Right hindlimb (tissue), 1 donor: ENCODE data around the gene VSX1.

Experiments used
- DNase-seq: peaks from one replicate; pipeline ENCODE4 v3.0.0-alpha.2; 2018

Gene VSX1

GRCh38 chr20:25051386-25052155, 30.4 kb downstream of the VSX1 start:
- DNase-seq = peak; percentile 19

DNA sequence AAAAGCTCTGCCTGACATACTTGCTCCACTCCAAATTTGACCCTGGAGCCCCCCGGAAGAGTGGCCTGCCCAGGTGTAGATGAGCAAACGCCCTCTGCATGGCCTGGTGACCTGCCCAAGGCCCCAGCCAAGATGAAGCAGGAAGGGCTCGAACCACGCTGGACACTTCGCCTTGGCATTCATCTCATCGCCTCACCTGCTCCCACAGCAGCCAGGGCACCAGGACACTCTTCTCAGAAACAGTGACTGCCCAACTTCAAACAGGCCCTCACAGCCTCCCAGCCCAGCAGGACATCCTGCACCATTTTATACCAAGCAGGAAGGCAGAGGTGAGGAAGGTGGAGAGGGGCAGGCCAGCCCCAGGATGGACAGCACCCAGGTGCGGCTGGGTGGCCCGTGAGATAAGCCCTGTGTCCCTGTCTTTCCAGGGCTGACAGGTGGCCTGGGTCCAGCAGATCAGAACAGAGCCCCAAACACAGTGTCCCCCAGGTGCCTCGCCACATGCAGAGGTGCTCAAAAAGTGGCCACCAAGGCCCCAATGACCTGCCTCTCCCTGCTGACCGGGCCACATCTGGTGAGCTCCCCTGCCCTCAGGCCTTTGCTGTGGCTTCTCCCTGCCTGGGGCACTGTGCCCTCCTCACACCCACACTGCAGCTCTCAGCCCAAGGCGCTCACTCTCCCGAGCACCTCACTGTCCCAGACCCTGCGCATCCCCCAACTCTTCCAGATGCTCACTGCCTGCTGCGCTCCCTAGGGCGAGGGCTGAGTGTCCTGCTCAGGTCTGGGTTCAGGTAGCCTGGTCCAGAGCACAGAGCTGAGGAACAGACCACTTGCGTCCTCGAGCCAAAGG, 31.2 kb downstream of the VSX1 start:
- peak; percentile 18 for DNase-seq

DNA sequence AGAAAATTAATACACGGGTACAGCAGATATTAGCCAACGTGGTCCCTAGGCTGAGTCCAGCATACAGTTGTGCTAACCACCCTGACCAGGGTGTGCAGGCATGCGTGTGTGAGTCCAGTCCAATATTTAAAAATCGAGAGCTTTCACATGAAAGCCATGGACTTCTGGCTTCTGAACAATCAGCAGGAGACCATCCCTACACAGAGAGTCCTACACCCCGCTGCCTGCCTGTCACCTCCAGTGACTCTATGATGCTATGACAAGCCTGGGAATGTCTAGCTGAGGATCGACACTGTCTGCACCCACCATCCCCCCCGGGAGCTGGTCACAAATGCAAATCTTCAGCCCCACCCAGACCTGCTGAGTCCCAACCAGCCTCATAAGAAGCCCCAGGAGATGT, 31.9 kb downstream of the VSX1 start:
- no peak for DNase-seq

DNA sequence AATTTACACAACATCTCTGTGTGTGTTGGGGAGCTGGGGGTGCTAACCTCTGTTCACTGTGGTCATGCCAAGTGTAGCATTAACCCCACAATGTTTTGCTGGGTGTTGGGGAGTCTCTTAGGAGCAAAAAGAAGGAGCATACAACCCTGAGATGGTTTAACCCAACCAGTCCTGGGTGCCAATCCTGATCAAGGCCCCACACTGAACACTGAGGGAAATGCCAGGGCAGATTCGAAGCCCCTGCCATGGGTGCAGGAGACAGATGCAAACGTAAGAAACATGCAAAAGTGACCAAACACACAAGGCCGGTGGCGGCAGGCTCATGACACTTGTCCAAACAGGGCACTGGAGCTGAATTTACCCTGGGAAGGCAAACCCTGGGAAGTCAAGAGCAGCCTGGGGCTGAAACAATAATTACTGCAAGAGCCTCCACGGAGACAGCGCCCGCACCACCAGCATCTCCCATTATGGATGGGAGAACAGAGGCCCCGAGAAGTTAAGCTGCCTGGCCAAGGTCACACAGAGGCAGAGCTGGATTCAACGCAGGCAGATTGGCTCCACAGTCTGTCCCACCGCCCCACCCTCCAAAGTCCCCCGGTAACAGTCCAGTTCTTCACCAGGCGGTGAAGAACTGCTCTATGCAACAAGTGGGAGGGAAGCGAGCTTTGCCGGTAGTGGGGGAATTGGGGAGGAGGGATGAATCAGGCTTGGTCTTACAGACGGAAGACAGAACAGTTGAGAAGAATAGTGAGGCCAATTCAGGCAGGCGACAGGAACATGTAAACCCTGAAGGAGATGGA, 32.5 kb downstream of the VSX1 start:
- peak; percentile 17 for DNase-seq

DNA sequence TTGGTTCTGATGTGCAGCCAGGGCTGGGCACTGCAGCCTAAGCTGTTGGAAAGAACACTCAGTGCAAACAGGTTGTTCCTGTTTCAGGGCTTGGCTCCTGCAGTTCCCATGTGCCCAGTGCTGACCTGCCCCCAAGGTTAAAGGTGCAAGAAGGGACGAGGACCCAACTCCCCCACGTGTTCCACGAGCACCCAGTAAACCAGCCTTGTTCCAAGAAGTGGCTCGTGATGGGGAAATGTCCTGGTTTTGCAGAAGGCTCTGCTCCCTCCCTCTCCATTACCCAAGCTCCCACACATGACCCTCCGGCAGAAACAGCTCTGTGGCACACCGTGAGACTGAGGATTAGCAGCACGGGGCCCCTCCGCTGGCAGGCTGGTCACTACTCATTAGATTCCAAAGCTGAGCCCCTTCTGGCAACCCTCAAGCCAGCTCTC, 33.4 kb downstream of the VSX1 start:
- DNase-seq = peak; percentile 18

GRCh38 chr20:25047766-25048165, 34.2 kb downstream of the VSX1 start:
- peak; percentile 4 for DNase-seq

DNA sequence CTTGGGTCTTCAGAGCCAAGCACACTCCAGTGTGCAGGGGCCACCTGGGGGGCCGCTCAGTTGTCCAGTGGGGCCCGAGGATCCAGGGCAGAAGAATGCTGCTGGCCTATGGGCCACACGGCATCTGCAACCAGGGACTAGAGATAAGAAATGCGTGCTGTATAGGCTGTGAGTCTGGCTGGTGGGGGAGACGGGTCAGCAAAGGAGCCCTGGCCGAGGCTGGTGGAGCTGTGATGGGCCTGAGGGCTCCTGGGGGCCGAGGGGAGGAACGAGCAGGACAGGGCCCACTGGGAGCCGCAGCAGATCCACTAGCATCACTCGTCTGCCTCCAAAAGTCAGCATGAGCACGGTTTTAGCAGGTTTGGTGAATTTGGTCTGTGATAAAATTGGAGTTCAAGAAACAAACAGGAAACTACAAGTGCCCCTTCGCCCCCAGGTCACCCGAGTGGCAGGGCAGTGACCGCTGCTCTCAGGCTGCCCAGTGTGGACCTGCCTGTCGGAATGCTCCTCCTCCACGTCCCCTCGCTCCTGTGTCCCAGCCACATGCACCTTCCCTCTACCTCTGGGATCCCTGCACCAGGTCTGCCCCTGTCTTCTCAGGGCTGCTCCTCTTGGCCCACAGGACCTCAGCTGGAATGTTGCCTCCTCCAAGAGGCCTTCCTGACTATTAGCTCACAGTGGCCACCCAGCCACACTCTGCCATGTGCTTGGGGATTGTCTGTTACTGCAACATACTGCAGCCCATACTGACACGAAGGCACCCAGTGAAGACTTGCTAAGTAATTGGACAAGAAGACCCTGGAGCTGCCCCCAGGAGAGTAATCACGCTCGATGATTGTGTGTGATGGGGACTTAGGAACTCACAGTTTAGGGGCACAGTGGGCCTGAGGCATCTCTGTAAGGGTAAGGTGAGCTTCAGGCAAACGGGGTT, 34.9 kb downstream of the VSX1 start:
- DNase-seq = peak; percentile 6

DNA sequence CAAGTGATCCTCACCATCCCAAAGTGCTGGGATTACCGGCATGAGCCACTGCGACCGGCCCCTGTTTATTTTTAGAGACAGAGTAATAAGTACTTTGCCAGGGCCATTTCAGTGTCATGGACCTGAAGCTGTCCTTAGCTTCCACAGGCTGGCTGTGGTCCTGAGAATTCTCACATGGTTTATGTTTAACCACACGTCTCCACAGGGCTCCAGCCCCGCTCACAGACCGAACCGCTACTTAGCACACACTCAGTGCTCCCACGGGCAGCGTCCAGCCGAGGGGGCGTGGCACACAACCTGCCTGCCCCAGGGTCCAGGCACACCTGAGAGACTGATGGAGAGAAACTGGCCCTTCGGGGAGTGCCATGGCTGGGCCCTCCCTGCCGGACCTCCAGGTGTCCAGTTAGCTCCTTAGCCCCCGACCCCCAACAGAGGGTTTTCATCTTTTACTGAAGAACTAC, 35.7 kb downstream of the VSX1 start:
- peak; percentile 17 for DNase-seq

GRCh38 chr20:25045343-25045712, 36.6 kb downstream of the VSX1 start:
- DNase-seq = peak; percentile 11

- DNase-seq = no peak
Measured at GRCh38 chr20:25044660-25045342, 37.1 kb downstream of the VSX1 start.

DNA sequence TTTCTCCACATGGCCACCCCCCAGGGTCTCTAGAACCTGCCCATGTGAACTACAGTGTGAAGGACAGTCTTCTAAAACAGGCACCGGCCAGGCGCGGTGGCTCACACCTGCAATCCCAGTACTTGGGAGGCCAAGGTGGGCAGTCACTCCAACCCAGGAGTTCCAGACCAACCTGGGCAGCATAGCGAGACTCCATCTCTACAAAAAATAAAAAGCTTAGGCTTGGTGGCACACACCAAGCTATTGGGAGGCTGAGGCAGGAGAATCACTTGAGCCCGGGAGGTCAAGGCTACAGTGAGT, 37.7 kb downstream of the VSX1 start:
- peak; percentile 9 for DNase-seq

DNA sequence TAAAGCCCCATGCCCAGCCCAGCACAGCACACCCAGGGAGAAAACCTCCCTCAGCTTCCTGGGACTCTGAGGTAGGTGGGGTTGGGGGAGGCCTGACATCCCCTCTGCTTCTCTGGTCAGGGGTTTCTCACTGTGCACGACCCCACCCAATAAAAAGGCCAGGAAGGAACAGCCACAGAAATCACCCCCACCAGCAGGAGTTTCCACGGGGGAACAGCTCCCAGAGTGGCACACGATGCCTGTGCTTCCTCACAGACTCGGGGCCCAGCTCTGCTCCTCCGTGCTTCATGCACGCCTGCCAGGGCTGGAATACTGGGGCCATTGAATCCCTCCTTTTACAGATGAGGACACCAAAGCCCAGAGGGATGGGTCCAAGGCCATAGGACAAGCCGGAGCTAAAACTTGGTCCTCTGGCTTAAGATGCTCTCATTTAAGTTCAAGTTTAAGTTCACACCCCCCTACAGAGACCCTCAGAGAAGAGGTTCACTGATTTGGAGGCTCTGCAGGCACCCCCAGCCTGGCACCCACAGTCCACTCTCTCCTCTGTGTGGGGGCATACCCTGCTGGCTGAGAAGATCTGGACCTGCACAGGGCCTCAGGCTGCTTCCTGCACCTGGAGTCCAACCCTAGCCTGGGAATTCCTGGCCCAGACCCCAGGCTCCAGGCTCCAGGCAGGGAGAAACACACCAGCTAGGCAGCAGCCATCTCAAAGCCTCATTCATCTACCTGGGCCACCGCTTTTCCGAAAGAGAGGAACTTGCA, 38.3 kb downstream of the VSX1 start:
- no peak for DNase-seq

GRCh38 chr20:25042531-25043498, 39.1 kb downstream of the VSX1 start:
- no peak for DNase-seq

- no peak for DNase-seq
Measured at GRCh38 chr20:25041813-25042530, 40.0 kb downstream of the VSX1 start.

- DNase-seq = peak; percentile 70
Measured at GRCh38 chr20:25040438-25040831, 41.5 kb downstream of the VSX1 start.

- peak; percentile 89 for DNase-seq
Measured at GRCh38 chr20:25039697-25040437, 42.1 kb downstream of the VSX1 start.

DNA sequence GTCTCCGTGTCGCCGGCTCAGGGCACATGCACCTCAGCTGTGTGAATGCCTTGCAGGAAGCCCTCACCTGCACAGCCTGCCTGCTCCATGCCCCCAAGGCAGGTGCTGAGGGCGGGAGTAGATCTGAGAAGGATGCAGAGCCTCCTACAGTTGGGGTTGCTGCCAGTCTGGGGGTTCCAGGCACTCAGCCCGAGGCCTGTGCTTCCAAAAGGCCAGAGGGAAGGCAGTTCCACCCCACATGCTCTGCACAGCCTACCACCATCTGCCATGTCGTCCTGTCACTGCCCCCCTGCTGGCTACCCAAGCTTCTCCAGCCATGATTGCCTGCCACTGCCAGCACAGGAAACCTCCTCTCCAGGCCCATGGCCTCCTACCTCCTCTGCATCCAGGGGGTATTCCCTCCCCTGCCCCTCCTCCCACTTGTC, 43.3 kb downstream of the VSX1 start:
- DNase-seq = no peak

DNA sequence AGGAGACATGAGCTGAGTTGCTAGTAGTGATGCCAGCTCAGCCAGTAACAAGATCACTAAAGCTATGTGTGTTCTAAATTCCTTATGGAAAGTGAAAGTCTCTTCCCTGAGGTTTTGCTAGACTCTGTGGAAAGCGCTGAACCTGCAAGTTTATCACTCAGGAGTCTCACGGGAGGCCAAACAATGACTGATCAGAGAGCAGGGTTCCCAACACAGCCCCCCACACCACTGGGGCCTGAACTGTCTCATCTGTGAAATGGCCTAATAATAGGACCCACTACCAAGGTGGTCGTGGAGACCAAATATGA, 43.9 kb downstream of the VSX1 start:
- DNase-seq = no peak
